ENCODE measurements around the gene TXNRD1.

DNA sequence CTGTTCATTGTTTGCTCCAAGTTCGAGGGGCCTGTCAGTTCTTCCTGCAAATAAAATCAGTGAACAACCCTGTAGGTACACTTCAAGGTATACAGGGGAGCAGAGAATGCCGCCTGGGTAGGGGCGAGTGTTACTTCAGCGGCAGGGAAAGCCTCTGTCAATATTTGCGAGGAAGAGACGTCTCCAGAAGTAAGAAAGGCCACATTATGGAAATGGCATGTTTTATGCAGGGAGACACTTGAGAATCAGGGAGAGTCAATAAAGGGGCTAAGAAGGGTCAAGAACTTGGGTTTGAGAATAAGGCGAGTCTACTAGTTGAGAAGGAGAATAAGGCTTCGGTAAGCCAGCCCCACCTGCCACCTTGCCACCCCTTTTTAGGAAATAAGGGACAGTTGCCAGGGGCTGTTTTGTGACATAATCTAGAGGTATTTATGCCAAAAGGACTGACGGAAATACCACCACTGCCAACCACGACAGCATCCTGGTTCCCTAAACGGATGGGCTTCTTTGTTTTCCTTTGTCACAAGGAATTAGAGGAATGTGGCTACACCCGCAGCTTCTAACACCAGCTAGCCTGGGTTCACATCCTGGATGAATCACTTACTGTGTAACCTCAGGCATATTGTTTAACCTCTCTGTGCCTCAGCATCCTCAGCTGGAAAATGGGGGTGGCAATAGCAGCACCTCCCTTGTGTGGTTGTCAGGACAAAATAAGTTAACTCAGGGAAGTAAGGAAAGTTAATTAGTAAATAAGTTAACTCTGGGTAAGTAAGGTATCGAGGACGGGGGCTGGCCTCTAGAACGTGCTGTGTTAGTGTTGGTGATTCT is 155.7 kb downstream of the TXNRD1 start:
- TF ChIP-seq POLR2A (IDR thresholded peaks at IDR 0.05), result no peak
- TF ChIP-seq, protein P1, sequence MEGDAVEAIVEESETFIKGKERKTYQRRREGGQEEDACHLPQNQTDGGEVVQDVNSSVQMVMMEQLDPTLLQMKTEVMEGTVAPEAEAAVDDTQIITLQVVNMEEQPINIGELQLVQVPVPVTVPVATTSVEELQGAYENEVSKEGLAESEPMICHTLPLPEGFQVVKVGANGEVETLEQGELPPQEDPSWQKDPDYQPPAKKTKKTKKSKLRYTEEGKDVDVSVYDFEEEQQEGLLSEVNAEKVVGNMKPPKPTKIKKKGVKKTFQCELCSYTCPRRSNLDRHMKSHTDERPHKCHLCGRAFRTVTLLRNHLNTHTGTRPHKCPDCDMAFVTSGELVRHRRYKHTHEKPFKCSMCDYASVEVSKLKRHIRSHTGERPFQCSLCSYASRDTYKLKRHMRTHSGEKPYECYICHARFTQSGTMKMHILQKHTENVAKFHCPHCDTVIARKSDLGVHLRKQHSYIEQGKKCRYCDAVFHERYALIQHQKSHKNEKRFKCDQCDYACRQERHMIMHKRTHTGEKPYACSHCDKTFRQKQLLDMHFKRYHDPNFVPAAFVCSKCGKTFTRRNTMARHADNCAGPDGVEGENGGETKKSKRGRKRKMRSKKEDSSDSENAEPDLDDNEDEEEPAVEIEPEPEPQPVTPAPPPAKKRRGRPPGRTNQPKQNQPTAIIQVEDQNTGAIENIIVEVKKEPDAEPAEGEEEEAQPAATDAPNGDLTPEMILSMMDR (IDR thresholded peaks at IDR 0.05), result no peak

Data from uterus (tissue), 2 donors.